GM23338 (cell line): ENCODE data around the gene CCDC170.

ENCODE experiments used
- CTCF ChIP-seq, 2 experiments: fragments of 200-600 bp in 1 of 2; sonication (generic) in 1 of 2; conservative IDR thresholded peaks; 2 replicates each; pipeline versions ENCODE4 v1.5.1 to v1.6.1; 2016 to 2017; ENCODE audit warnings: antibody characterized with exemption in 2 of 2, low read depth in 2 of 2, mild to moderate bottlenecking in 2 of 2, moderate library complexity in 1 of 2
- POLR2AphosphoS5 ChIP-seq: IDR thresholded peaks from 2 replicates; pipeline ENCODE4 v1.6.1; 2016; ENCODE audit warnings: antibody characterized with exemption, low read depth

- TF ChIP-seq CTCF (conservative IDR thresholded peaks at IDR 0.05; ENCODE audit: low read depth in 2 of 2), result no peak
- no peak for TF ChIP-seq POLR2AphosphoS5
These were observed 9.8 kb upstream of the CCDC170 start for GRCh38 chr6:151483994-151484393.
